ENCODE measurements around the gene CFI.
"Not testable (repeated sequence)": the region's sequence is repeated elsewhere in the genome, so short reads cannot be mapped to it uniquely, and the experiment has no call there.

CFI gene

DNA sequence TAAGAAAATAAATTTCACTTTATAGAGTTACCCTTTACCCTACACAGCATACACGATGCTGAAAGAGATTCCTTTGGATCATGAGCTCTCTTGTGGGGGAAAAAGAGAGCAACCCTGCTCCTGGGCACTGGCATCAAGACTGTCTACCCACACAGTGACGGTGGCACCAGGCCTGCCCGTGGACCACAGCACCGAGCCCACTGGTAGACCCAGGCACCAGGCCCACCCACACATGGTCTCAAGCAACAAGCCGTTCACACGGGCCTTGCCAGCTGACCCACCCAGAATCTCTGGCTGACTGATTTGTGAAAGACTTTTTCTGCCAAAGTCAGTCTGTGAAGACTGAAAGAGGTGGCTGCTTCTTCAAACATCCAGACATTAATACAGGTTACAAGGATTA, 6.7 kb downstream of the CFI start:
- DNase-seq (ENCODE audit: low spot score), result no peak

DNA sequence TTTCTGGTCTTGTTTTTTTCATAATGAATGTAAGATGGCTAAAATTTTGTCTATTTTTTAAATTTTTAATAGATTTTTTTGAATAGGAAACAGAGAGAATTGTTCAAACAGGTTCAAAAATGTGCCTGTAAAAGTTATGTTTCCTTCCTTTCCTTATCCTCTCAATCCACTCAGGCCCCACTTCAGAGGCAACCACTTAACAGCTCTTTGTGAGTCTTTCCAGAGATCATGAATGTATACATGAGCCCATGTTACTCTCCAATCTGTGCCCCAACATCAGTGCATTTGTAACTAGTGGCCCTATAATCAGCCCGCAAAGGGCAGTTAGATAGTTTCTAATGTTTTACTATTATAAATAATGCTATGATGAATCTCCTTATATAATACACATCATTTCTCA, 14.0 kb downstream of the CFI start:
- DNase-seq (ENCODE audit: low spot score), result no peak

DNA sequence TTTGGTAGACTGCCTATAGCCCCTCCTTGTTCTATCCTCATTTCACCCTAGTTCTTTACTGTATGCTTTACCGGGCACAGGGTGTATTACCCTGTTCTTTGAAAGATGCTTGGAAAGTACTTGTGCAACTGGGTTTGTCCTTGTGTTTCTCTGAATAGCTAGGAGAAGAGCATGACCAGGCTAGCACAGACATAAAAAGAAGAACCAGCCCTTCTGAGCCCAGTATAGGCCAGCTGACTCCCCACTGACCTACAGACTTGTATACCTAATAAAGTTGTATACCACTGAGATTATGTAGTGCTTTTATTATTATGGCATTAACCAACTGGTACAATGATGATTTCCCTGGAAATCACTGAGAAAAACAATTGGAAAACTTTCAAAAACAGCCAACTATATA, 15.0 kb downstream of the CFI start:
- DNase-seq (ENCODE audit: low spot score), result no peak

DNA sequence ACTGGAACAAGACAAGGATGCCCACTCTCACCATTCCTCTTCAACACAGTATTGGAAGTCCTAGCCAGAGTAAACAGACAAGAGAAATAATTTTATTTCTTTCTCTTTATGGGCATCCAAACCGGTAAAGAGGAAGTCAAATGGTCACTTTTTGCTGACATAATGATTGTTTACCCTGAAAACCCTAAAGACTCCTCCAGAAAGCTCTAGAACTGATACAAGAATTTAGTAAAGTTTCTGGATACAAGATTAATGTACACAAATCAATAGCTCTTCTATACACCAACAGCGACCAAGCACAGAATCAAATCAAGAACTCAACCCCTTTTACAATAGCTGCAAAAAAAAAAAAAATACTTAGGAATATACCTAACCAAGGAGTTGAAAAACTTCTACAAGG, 19.7 kb downstream of the CFI start:
- DNase-seq (ENCODE audit: low spot score), result not testable (repeated sequence)

GRCh38 chr4:109764789-109765402, 36.9 kb downstream of the CFI start:
- DNase-seq (ENCODE audit: low spot score), result no peak

DNA sequence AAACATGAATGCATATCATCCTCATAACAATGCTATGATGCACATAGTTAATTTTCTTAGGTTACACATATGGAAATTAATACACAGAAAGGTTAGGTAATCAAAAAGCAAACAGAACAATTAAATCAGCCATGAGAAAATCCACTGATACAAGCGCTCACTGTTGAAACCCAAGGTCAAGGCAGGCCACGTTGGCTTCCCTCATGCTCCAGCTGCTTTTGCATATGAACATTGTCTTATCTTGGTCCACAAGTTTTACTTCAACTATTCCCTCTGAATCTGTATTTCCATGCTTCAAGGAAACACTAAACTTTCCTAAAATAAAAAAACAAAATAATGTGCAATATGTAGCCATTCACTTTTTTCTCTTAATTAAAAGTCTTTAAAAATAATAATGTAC, 37.4 kb downstream of the CFI start:
- DNase-seq (ENCODE audit: low spot score), result no peak

DNA sequence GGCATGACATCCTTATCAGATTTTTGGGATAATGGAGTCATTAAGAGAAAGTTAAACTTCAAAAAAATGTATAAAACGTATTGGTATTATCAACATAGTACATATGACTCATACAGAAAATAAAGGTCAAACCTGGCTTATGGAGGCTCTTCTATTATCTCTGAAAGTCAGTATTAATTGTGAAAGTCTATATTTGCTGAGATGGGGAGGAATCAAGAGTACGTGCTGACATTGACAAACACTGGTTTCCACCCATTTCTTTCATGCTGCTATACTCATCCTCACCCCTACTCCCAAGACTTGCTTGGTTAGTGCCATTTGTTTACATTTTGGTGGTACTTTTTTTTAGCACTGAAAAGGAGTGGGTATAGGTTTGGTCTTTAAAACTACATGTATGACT, 41.1 kb downstream of the CFI start:
- no peak for DNase-seq (ENCODE audit: low spot score)

DNA sequence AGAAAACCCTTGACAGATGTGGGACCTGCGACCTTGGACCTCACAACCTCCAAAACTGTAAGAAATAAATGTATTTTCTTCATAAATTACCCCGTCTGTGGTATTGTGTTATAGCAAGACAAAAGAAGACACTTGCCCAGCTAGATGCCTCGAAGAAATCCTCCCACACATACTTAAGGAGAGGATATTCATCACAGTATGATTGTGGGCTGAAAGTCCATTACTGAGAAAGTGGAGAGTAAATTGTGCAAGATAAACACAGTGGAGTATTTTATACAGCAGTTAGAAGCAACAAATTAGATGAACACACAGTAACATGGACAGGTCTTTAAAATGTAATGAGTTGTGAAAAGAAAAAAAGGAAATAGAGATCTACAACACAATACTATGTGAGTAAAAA, 46.1 kb downstream of the CFI start:
- DNase-seq (ENCODE audit: low spot score), result no peak

- DNase-seq (ENCODE audit: low spot score), result no peak
Measured at GRCh38 chr4:109754093-109754857, 47.5 kb downstream of the CFI start.

- no peak for DNase-seq (ENCODE audit: low spot score)
Measured at GRCh38 chr4:109752525-109752924, 49.3 kb downstream of the CFI start.

- DNase-seq (ENCODE audit: low spot score), result no peak
Measured at GRCh38 chr4:109751852-109752251, 49.9 kb downstream of the CFI start.

DNA sequence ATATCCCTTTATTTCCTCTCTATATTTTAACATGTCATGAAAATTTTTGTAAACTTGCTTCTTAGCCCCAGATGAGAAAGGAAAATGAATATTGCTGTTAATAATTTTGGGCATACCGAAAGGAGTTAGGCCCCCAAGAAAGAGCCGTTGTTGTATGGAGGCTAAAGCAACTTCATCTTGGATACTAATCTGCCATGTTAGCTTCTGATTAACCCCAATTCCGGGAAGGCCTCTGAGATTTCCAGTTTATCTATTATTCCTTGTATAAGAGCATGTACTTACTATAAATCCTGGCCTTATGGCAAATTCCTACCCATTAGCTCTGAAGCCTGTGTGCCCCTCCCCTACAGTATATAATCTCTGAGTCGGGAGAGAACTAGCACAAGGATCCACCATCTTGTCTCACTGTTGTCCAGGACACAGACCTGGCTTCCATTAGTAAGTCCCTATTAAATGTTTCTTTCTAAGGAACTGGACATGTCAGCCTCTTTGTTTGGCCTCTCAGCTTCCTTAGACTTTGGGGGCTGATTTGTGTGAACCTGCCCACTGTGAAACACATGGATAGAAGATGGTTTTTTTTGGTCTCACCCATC, 51.1 kb downstream of the CFI start:
- no peak for DNase-seq (ENCODE audit: low spot score)

DNA sequence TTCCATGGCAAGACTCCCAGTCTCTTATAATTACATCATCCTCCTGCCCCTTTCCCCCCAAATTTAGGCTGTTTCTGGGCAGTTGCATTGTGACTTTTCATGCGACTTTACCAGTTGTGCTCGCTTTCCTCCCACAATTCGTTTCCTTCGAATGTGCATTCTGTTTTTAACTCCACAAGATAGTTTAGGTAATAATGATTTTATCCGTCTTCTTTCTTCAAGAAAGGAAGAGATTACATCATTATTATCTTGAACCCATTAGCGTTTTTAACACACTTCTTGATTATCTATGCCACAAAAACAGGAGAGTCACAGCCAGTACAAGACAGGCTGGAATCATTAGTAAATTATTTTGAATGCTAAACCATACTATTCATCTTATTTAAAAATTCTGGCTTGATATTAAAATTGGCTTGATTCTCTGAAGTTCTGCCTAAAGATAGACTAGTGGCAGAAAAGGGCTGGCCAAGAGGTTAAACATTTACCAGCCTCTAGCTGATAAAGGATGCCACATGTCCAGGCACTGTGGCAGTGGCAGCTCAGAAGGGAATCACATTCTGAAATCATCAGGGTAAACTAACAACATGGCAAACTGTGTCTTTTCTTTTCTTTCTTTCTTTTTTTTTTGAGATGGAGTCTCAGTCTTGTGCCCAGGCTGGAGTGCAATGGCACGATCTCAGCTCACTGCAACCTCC, 52.3 kb downstream of the CFI start:
- DNase-seq (ENCODE audit: low spot score), result no peak

GRCh38 chr4:109748114-109748513, 53.7 kb downstream of the CFI start:
- DNase-seq (ENCODE audit: low spot score), result no peak

GRCh38 chr4:109746728-109747127, 55.1 kb downstream of the CFI start:
- DNase-seq (ENCODE audit: low spot score), result no peak

DNA sequence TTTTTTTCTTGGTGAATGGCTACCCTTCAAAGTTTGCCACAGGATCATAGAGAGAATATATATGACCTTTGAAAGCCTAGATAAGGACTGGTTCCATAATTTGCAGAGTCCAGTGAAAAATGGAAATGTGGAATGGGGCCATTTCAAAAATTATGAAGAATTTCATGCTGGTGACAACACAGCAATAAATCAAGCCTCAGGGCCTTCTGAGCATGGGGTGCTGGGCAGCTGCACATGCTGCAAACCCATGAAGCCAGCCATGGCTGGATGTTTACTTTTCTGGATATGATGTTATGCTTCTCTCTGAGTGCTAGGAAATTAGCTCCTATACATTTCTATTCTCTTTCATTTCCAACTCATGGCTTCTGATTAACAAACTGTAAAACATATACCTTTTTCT, 56.0 kb downstream of the CFI start:
- no peak for DNase-seq (ENCODE audit: low spot score)

DNA sequence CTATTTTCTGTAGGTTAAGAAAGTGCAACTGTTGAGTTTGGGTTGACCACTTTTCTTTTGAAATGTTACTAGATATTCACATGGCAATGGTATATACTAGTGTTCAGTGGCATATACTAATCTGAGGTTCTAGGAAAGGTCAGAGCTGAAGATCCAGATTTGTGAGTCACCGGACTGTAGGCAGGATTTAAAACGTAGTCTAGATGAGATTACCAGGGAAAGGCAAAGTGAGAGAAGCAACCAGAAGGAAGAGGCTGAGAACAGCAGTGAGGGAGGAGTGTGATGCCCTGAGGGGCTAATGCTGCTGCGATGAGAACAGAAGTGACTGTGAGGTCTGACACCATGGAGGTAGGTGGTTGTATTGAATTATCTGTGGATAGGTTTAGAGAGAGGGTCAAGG, 62.3 kb downstream of the CFI start:
- no peak for DNase-seq (ENCODE audit: low spot score)

GRCh38 chr4:109738104-109738872, 63.5 kb downstream of the CFI start:
- DNase-seq (ENCODE audit: low spot score), result no peak

GRCh38 chr4:109735566-109736365, 66.0 kb downstream of the CFI start:
- DNase-seq (ENCODE audit: low spot score), result no peak

GRCh38 chr4:109733728-109734127, 68.1 kb downstream of the CFI start:
- no peak for DNase-seq (ENCODE audit: low spot score)
